Activated CD4-positive, CD25-positive, alpha-beta regulatory T cell (primary cell): Measurements from ENCODE around the gene CBX2.

Experiments used
- DNase-seq, 4 experiments: peaks; one replicate each; lab custom pipeline; 2025; lab: John Stamatoyannopoulos, UW

CBX2 gene

GRCh38 chr17:79829004-79829403 lies 51.1 kb downstream of the CBX2 start:
- DNase-seq = no peak

GRCh38 chr17:79829457-79829856 lies 51.5 kb downstream of the CBX2 start:
- DNase-seq = no peak

GRCh38 chr17:79830303-79830702 lies 52.4 kb downstream of the CBX2 start:
- no peak for DNase-seq

- DNase-seq = no peak
Measured at GRCh38 chr17:79830763-79831264, 52.9 kb downstream of the CBX2 start.

- no peak for DNase-seq
Measured at GRCh38 chr17:79831265-79832217, 53.6 kb downstream of the CBX2 start.

GRCh38 chr17:79832218-79833109 lies 54.5 kb downstream of the CBX2 start:
- no peak for DNase-seq

- no peak for DNase-seq
Measured at GRCh38 chr17:79833110-79833450, 55.1 kb downstream of the CBX2 start.

GRCh38 chr17:79833744-79834564 lies 56.0 kb downstream of the CBX2 start:
- DNase-seq = no peak

GRCh38 chr17:79834565-79835469 lies 56.9 kb downstream of the CBX2 start:
- DNase-seq = peak in 1 of 4 experiments; percentile 33

GRCh38 chr17:79835470-79835899 lies 57.5 kb downstream of the CBX2 start:
- no peak for DNase-seq

GRCh38 chr17:79835953-79836509 lies 58.1 kb downstream of the CBX2 start:
- no peak for DNase-seq

GRCh38 chr17:79836510-79836971 lies 58.6 kb downstream of the CBX2 start:
- no peak for DNase-seq

- no peak for DNase-seq
Measured at GRCh38 chr17:79836972-79837887, 59.3 kb downstream of the CBX2 start.
